ENCODE results near the gene PPP3CA. TPM values are rescaled to one million over a fixed set of nuclear protein-coding genes. Genes with fewer than 3 reads are reported as not detected.

The PPP3CA gene
- total and polyA plus RNA-seq, 7 experiments from 2014 or later = 2.9 to 30.9 (median 16.9) TPM

- no peak overlapping the region for H3K27ac ChIP-seq (ENCODE audit: low read depth, low read length)
- Mint-ChIP-seq H3K4me3 (no peak overlapping the region), H3K27me3 (no peaks in the 10 kb centered on the region), H3K4me1 (peaks cover 0 to 2% (median 0%) of the 10 kb centered on the region in 7 donors), H3K27ac (no peak overlapping the region), H3K9me3 (no peaks in the 10 kb centered on the region), H3K36me3 (peaks cover 0 to 19% (median 2%) of the 10 kb centered on the region in 5 donors)
- DNase-seq (no peak), ATAC-seq (no peak)
- H3K4me3 ChIP-seq (ENCODE audit: low read length) = no peak overlapping the region
- H3K27me3 ChIP-seq (ENCODE audit: control insufficient read depth in 2 of 2, insufficient read depth in 2 of 2, low read length in 2 of 2) = no peaks in the 10 kb centered on the region
- ChIA-PET CTCF (interaction anchor here (0.5 kb wide), 1 partner anchor 94 kb away, joined by 3 read pairs; no protein-coding TSS in a partner anchor), POLR2A (interaction anchor here (1.3 kb wide), 1 partner anchor 12 kb away, joined by 3 read pairs; no protein-coding TSS in a partner anchor)
- intact Hi-C loops (cut with micrococcal nuclease) = no loop called here
- H3K4me1 ChIP-seq (ENCODE audit: control insufficient read depth in 2 of 2, insufficient read depth in 2 of 2, low read length in 2 of 2) = no peaks in the 10 kb centered on the region
- no peaks in the 10 kb centered on the region for H3K9me3 ChIP-seq (ENCODE audit: control insufficient read depth in 2 of 3, low read length in 3 of 3)
- no peaks in the 10 kb centered on the region for H3K36me3 ChIP-seq (ENCODE audit: control insufficient read depth in 2 of 3, insufficient read depth in 3 of 3, low read length in 3 of 3)
Observed at GRCh38 chr4:101050837-101051205, 296.5 kb downstream of the PPP3CA start.

DNA sequence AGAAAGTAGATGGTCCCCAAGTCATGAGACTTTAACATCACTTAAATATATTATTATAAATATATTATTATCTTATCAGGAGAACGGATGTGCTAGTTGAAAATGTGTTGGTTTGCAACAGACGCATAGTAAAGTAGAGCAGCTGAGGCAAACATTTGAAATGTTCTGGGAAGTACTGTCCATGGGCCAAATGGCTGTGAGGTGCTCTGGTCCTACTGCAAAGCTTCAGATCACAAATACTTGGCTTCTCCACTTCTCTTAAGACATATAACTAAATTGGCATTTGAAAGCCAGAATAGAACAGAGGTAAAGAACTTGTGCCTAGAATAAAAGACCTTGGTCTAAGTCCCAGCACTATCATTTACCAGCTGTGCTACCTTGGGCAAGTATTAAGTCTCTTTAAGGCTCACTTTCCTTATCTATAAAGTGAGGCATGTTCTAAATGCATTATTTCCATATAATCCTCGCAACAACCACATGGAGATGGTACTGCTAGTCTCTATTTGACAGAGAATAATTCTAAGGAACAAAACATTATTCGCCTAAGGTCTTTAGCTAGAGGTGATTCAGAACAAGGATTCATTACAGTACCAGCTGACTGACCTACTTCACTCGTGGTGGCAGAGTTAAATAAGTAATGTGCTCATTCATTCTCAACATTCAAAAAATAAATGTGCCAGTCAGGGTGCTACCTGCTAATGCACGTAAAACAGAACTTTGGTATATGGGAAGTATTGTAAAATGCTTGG lies 297.1 kb downstream of the PPP3CA start:
- Mint-ChIP-seq H3K36me3 (peaks cover 0 to 23% (median 6%) of the 10 kb centered on the region in 5 donors), H3K27me3 (no peaks in the 10 kb centered on the region), H3K4me3 (no peak overlapping the region), H3K27ac (no peak overlapping the region), H3K4me1 (peaks cover 0 to 2% (median 0%) of the 10 kb centered on the region in 7 donors), H3K9me3 (no peaks in the 10 kb centered on the region)
- no peaks in the 10 kb centered on the region for H3K4me1 ChIP-seq (ENCODE audit: control insufficient read depth in 2 of 2, insufficient read depth in 2 of 2, low read length in 2 of 2)
- DNase-seq (no peak), ATAC-seq (no peak)
- no peaks in the 10 kb centered on the region for H3K27me3 ChIP-seq (ENCODE audit: control insufficient read depth in 2 of 2, insufficient read depth in 2 of 2, low read length in 2 of 2)
- H3K4me3 ChIP-seq (ENCODE audit: low read length) = no peak overlapping the region
- H3K36me3 ChIP-seq (ENCODE audit: control insufficient read depth in 2 of 3, insufficient read depth in 3 of 3, low read length in 3 of 3) = no peaks in the 10 kb centered on the region
- no peaks in the 10 kb centered on the region for H3K9me3 ChIP-seq (ENCODE audit: control insufficient read depth in 2 of 3, low read length in 3 of 3)
- intact Hi-C loops (cut with micrococcal nuclease) = no loop called here
- H3K27ac ChIP-seq (ENCODE audit: low read depth, low read length) = no peak overlapping the region
- ChIA-PET POLR2A (interaction anchor here (1.3 kb wide), 1 partner anchor 11 kb away, joined by 3 read pairs; no protein-coding TSS in a partner anchor), CTCF (no interaction called here)

DNA sequence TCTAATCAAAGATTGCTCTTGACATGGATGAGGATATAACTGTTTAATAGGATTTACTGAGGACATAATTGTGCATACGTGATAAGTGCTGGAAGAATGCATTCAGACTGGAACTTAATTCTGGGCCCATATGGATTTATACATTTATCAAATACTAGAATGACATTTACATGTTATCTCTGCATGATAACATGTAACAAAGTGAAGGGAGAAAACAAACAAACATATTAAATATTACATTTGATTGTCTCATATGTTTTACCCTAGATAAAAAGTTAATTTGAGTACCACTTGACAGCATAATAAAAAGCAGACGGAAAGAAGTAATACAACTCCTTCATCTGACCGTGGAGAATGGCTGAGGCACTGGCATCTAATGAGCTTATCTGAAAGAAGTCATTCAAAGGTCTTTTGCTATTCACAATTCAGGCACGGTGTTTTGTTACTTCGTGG lies 297.8 kb downstream of the PPP3CA start:
- DNase-seq (no peak), ATAC-seq (no peak)
- Mint-ChIP-seq H3K27me3 (no peaks in the 10 kb centered on the region), H3K4me3 (no peak overlapping the region), H3K9me3 (no peaks in the 10 kb centered on the region), H3K36me3 (peaks cover 0 to 30% (median 9%) of the 10 kb centered on the region in 5 donors), H3K27ac (no peak overlapping the region), H3K4me1 (peaks cover 0 to 2% (median 0%) of the 10 kb centered on the region in 7 donors)
- POLR2A ChIA-PET = interaction anchor here (1.3 kb wide), 1 partner anchor 11 kb away, joined by 3 read pairs; no protein-coding TSS in a partner anchor
- Histone ChIP-seq H3K4me1 (ENCODE audit: control insufficient read depth in 2 of 2, insufficient read depth in 2 of 2, low read length in 2 of 2) (no peaks in the 10 kb centered on the region), H3K27ac (ENCODE audit: low read depth, low read length) (no peak overlapping the region), H3K9me3 (ENCODE audit: control insufficient read depth in 2 of 3, low read length in 3 of 3) (no peaks in the 10 kb centered on the region), H3K27me3 (ENCODE audit: control insufficient read depth in 2 of 2, insufficient read depth in 2 of 2, low read length in 2 of 2) (no peaks in the 10 kb centered on the region), H3K36me3 (ENCODE audit: control insufficient read depth in 2 of 3, insufficient read depth in 3 of 3, low read length in 3 of 3) (no peaks in the 10 kb centered on the region), H3K4me3 (ENCODE audit: low read length) (no peak overlapping the region)
- intact Hi-C loops (cut with micrococcal nuclease) = no loop called here
- CTCF ChIA-PET = no interaction called here

DNA sequence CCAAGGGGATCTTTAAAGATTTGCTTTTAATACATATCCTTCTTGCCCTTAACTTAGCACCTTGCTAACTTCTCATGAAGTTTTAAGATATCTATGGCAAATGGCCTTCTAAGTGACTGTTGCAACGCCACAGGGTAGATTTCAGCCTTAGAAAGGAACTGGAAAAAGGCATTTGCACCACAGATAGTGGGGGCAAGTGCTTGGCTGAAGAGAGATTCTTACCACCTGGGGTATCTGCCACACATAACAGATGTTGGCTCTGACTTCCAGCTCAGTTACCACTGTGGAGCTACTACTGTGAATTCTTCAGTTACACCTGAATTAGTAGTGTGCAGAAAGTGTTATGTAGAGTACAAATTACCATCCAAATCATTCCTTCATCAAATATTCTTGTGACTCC lies 302.6 kb downstream of the PPP3CA start:
- H3K4me1 Mint-ChIP-seq = peaks cover 0 to 8% (median 3%) of the 10 kb centered on the region in 7 donors

GRCh38 chr4:101042847-101043246 lies 304.5 kb downstream of the PPP3CA start:
- H3K9me3 ChIP-seq (ENCODE audit: control insufficient read depth in 2 of 3, low read length in 3 of 3) = no peaks in the 10 kb centered on the region
- no peaks in the 10 kb centered on the region for H3K27me3 ChIP-seq (ENCODE audit: control insufficient read depth in 2 of 2, insufficient read depth in 2 of 2, low read length in 2 of 2)
- H3K27ac ChIP-seq (ENCODE audit: low read depth, low read length) = no peak overlapping the region
- ATAC-seq = no peak
- intact Hi-C loops (cut with micrococcal nuclease) = no loop called here
- Mint-ChIP-seq H3K36me3 (peaks cover 2 to 45% (median 22%) of the 10 kb centered on the region in 5 donors), H3K27ac (no peak overlapping the region), H3K27me3 (no peaks in the 10 kb centered on the region), H3K4me1 (peaks cover 0 to 25% (median 6%) of the 10 kb centered on the region in 7 donors), H3K4me3 (no peak overlapping the region), H3K9me3 (no peaks in the 10 kb centered on the region)
- H3K4me1 ChIP-seq (ENCODE audit: control insufficient read depth in 2 of 2, insufficient read depth in 2 of 2, low read length in 2 of 2) = peaks cover 0 to 32% of the 10 kb centered on the region in 2 donors
- ChIA-PET CTCF (no interaction called here), POLR2A (no interaction called here)
- no peak overlapping the region for H3K4me3 ChIP-seq (ENCODE audit: low read length)
- DNase-seq = no peak
- no peaks in the 10 kb centered on the region for H3K36me3 ChIP-seq (ENCODE audit: control insufficient read depth in 2 of 3, insufficient read depth in 3 of 3, low read length in 3 of 3)

More for the DNA sequence above, 302.6 kb downstream of the PPP3CA start:
- no peak overlapping the region for H3K4me3 Mint-ChIP-seq
- DNase-seq = no peak
- H3K9me3 ChIP-seq (ENCODE audit: control insufficient read depth in 2 of 3, low read length in 3 of 3) = no peaks in the 10 kb centered on the region
- H3K27me3 ChIP-seq (ENCODE audit: control insufficient read depth in 2 of 2, insufficient read depth in 2 of 2, low read length in 2 of 2) = no peaks in the 10 kb centered on the region
- no peaks in the 10 kb centered on the region for H3K9me3 Mint-ChIP-seq
- peaks cover 0 to 15% of the 10 kb centered on the region in 2 donors for H3K4me1 ChIP-seq (ENCODE audit: control insufficient read depth in 2 of 2, insufficient read depth in 2 of 2, low read length in 2 of 2)
- no peak overlapping the region for H3K27ac Mint-ChIP-seq
- H3K36me3 ChIP-seq (ENCODE audit: control insufficient read depth in 2 of 3, insufficient read depth in 3 of 3, low read length in 3 of 3) = no peaks in the 10 kb centered on the region
- H3K4me3 ChIP-seq (ENCODE audit: low read length) = no peak overlapping the region
- intact Hi-C loops (cut with micrococcal nuclease) = no loop called here
- H3K27ac ChIP-seq (ENCODE audit: low read depth, low read length) = no peak overlapping the region
- ATAC-seq = no peak
- ChIA-PET POLR2A (no interaction called here), CTCF (no interaction called here)
- H3K36me3 Mint-ChIP-seq = peaks cover 0 to 32% (median 9%) of the 10 kb centered on the region in 5 donors
- no peaks in the 10 kb centered on the region for H3K27me3 Mint-ChIP-seq

- CTCF ChIA-PET = no interaction called here
- Histone ChIP-seq H3K27ac (ENCODE audit: low read depth, low read length) (no peak overlapping the region), H3K9me3 (ENCODE audit: control insufficient read depth in 2 of 3, low read length in 3 of 3) (no peaks in the 10 kb centered on the region), H3K4me1 (ENCODE audit: control insufficient read depth in 2 of 2, insufficient read depth in 2 of 2, low read length in 2 of 2) (peaks cover 0 to 32% of the 10 kb centered on the region in 2 donors), H3K4me3 (ENCODE audit: low read length) (no peak overlapping the region), H3K36me3 (ENCODE audit: control insufficient read depth in 2 of 3, insufficient read depth in 3 of 3, low read length in 3 of 3) (no peaks in the 10 kb centered on the region), H3K27me3 (ENCODE audit: control insufficient read depth in 2 of 2, insufficient read depth in 2 of 2, low read length in 2 of 2) (no peaks in the 10 kb centered on the region)
- Mint-ChIP-seq H3K4me3 (no peak overlapping the region), H3K4me1 (peaks cover 0 to 29% (median 8%) of the 10 kb centered on the region in 7 donors), H3K27me3 (no peaks in the 10 kb centered on the region), H3K36me3 (peaks cover 9 to 47% (median 24%) of the 10 kb centered on the region in 5 donors), H3K27ac (no peak overlapping the region), H3K9me3 (no peaks in the 10 kb centered on the region)
- intact Hi-C loops (cut with micrococcal nuclease) = no loop called here
- POLR2A ChIA-PET = no interaction called here
- ATAC-seq (no peak), DNase-seq (no peak)
Observed at GRCh38 chr4:101040776-101041175, 306.6 kb downstream of the PPP3CA start.

Data from naive thymus-derived CD4-positive, alpha-beta T cell (primary cell).